NK-92 (cell line): Measurements from ENCODE around the gene MRPL28.
"Not testable (repeated sequence)": the region's sequence is repeated elsewhere in the genome, so short reads cannot be mapped to it uniquely, and the experiment has no call there.

Experiments
- DNase-seq: peaks from one replicate; lab custom pipeline; 2025; ENCODE audit not compliant: unreplicated experiment; lab: John Stamatoyannopoulos, UW

Gene MRPL28

DNA sequence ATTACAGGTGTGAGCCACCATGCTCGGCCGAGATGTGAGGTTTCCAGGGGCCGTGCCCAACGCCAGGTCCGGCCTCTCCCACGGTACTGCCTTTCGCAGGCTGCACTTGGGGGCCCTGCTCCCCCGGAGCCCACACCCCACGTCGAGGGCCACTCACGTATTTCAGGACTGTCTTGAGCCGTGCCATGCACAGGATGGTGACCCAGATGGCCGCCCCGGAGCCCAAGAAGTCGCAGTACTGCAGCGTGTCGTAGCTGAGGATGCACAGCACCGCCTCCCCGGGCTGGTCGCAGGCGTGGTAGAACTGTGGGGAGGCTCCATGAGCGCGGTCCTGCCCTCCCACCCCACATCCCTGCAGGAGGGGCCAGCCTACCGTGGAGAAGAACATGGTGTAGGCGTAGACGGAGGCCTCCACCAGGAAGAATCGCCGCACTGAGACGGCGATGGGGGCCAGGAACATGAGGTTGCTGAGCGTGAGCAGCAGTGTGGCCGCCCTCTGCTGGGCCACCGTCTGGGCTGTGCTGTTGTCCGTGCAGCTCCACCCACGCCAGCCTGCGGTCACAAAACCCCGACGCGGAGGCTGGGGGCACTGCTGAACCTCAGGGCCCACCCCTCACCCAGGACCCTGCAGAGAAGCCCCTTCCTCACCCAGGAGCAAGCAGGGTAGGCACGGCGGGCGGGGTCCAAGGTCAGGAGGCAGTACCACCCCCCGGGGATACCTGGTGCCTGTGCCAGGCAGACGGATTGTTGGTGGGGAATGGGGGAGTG, 3.7 kb upstream of the MRPL28 start:
- no peak for DNase-seq

DNA sequence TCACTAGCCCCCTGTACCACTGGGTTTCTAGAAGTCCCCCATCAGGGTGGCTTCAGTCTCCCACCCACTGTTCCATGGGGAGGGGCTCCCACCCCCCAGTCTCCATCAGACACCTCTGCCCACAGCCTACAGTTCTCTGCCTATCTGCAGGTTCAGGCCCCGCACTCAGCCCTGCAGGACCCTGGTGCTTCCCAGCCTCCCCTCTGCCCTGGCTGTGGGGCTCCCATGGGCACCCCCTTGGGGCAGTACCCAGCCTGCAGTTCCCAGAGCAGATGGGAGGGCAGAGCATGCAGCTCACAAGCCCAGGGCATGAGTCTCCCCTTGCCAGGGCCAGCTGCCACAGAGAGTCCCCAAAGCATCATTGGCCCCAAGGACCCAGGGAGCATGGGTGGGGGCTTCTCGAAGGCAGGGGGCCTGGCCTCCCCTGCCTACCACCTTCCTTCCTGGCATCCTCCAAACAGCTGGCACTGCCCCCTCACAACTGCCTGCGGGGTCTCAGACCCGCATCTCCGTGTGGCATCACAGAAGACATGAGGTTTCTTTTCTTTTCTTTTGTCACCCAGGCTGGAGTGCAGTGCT, 2.8 kb upstream of the MRPL28 start:
- DNase-seq = no peak

DNA sequence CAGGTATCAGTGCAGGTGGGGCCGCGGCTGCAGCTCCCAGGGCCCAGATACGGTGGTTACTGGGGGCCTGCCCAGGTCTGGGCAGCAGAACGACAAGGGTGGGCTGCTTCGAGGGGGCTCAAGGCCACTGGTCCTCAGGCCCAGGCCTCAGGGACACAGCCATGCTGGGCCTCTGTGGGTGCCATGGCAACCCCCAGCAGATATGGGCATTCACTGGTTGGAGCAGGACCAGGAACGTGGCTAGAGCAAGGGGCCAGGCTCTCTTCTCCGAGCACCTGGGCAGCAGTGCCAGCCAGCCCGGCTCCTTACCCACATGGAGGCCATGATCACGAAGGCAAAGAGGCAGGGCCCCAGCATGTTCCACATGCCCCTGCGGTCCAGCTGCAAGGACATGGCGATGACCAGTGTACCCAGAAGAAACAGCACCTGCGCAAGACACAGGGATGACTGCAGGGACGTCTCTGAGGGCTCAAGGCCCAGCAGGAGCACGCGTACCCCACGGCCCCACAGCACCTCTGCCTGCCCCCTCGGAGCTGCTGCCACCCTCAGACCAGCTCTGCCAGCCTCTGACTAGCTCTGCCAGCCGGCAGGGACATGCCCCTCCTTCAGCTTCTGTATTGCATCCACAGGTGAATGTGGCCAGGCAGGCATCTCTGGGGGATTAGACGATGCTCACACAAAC, 2.1 kb upstream of the MRPL28 start:
- no peak for DNase-seq

DNA sequence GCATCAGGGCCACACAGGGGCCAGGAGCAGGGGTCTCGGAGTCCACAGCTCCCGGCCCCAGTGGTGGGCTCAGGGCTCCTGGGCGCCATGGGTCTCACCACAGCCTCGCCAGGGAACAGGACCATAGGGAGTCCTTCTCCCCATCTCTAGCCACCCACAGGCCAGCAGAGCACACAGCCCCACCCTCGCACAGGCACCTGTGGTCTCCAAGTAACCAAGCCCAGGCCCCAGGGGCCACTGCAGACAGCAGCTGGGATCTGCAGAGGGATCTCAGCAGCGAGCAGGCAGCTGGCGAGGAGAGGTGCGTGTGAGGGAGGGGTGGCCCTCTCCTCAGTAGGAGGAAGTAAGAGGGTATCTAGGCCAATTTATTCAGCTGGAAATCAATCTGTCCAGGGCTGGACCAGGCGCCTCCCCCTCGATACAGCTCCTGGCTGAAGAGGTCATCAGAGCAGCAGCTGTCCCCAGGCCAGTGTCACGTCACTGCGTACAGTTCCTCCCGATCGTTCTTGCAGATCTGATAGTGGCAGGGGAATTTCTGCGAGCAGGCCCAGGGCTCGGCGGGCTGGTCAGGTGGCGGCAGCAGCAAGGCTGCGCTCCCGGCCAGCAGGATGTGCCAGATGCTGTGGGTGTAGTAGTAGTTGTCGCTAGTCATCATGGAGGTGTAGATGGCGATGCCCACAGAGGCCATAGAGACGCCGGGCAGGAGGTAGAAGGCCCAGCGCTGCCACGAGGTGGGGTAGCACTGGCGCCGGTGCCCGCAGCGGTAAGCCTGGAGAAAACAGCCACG, 1.4 kb upstream of the MRPL28 start:
- DNase-seq = no peak

DNA sequence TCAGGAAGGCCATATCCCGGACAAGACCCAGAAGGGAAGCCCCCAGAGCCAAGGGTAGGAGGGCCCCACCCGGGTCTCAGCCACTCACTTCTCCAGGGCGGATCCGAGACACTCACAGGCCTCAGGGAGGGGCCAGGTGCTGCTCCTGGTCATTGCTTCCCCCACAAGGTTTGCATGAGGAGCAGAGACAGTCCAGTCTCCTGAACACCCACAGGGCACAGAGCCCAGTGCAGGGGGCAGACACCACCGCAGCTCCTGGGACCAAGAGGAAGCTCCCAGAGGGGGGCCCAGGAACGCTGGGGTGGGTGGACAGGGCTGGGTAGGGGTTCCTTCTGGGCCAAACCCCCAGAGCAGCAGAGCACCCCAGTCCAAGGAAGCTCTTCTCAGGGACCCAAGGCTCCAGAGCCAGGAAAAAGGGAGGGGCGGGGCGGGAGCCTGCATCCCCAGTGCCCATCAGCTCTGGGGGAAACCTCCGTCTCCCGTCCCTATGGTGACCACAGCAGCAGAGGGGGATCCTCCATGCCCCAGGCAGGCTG, 709 bp upstream of the MRPL28 start:
- DNase-seq = no peak

DNA sequence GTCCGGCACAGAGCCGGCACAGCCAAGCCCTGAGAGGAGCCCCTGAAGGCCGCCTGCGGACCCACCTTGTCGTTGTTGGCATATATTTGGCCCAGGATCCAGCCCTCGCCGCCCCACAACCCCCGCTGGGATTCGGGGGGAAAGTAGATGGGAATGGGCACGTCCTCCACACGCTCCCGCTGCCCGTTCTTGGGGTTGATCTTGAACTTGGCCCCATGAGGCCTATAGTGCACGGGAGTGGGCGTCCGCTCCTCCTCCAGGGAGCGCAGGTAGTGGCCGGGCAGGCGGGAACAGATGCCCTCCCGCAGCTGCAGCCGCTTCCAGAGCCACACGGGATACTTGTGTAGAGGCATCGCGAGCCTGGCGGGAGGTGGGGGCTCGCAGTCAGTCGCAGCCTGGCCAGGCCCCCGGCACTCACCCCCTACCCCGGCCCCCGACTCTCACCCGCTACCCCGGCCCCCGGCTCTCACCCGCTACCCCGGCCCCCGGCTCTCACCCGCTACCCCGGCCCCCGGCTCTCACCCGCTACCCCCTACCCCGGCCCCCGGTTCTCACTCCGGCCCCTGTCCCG, 387 bp downstream of the MRPL28 start:
- no peak for DNase-seq

DNA sequence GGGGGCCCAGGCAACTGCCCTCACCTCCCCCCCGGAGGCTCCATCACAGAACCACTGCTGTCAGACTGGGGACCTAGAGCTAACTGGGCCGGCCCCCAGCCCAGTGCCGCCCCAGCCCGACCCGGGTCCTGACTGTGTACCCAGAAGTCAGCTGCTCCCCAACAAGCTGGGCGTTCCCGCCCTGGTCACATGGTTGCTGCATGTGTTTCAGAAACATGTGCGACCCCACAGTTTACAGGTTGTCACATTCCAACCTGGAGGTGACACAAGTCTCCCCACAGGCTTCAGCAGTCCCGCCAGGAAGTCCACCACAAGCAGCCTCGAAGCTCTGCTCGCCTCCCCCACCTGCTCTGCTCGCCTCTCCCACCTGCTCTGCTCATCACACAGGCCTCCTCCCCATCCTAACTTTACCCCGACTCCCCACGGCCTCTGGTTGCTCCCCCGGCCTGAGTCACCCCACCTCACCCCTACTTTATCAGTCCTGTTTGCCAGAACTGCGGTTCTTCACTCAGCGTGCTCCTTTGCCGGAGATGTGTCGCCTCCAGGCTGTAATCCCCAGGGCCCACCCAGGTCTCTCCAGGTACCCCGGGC, 968 bp downstream of the MRPL28 start:
- no peak for DNase-seq

DNA sequence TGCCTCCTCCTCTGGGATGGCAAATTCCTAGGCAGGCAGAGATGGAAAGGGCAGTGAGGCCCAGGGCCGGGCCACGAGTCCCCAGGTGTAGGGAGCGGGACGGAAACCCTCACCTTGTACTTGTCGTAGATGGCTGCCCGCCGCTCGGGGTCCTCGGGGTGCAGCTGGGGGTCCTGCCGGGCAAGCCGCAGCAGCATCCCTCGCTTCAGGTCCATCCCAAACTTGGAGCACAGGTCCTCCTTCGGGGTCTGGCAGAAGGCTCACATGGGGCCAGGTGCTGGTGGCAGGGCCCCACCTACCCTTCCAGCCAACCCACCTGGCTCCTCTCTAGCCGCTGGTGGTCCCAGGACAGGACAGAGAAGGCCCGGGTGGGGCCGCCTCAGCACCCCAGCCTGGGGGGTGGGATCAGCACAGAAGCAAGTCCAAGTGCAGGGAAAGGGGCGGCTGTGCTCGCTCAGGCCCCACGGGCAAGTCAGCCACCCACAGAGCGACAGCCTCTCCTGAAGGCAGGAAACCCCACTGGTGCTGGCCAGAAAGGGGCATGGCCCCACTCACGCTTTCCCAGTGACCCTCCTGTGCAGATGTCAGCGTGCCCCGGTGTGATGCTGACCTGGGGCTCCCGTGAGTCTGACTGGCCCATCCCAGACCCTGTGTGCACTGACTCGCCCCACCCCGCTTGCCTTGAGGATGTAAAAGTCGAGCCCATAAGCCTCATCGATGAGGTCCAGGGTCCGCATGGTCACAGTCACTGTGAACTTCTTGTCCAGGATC, 1.8 kb downstream of the MRPL28 start:
- no peak for DNase-seq

DNA sequence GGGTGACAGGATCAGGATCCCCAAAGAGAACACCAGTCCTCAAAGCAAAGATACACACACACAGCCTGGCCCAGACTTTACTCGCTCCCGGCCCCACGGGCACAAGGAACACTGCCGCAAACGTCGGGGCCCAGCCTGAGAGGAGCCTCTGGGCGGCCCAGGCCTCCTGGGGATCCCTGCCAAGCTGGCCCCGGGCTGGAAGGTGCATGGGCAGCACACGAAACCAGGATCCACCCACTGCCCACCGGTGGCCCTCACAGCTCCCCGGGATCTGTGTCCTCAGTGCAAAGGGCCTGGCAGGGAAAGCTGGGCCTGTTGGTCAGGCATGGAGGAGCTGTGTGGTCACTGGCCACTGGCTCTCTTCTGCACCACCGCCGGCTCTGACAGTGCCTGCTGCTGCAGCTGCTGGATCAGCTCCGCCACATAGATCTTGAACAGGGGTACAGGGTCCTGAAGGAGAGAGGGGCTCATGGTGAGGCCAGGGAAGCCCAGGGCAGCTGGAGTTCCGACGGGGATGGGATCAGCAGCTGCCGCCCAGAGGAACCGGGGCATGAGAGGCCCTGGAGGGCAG, 2.9 kb downstream of the MRPL28 start:
- no peak for DNase-seq

DNA sequence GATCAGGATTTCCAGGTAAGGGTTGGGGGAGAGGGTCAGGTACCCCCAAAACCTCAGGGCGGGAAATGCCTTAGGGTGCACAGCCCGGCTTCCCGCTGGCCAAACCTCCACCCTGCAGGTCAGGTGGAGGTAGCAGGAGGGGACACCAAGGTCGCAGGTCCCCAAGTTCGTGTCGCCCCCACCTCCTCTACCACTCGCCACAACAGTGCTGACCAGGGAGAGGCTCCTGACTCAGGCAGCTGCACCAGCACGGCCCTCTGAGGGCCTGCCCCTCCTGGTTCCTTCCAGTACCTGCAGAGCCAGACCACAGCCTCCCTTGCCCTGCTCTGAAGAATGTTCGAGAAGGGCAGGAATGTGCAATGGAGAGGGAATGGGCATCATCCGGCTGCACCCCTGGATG, 3.9 kb downstream of the MRPL28 start:
- DNase-seq = no peak

DNA sequence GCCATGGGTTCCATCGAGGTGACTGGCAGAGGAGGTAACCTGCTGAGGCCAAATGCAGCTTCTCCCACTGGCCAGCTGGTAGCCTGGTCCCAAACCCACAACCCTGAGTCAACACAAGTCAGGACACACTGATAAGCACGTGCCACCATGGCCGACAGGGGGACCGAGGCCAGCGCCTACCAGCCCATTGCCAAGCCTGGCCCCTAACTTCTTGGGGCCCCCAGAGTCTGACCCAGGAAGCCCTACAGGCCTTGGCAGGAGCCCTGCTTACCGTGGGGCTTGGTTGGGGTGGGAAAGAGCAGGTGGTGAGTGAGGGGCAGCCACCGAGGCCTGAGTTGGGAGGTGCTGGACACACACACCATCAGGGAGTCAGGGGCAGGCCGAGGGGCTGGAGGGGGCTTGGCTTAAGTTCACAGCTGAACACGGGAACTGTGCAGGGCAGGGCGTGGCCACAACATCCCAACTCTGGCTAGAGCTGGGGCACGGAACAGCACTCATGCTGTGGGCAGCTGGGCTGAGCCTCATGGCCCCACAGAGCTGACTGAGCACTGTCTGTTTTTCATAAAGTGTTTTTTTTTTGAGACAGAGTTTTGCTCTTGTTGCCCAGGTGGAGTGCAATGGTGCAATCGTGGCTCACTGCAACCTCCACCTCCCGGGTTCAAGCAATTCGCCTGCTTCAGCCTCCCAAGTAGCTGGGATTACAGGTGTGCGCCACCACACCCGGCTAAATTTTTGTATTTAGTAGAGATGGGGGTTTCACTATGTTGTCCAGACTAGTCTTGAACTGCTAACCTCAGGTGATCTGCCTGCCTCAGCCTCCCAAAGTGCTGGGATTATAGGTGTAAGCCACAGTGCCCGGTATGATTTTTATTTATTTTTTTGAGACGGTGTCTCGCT, 5.5 kb downstream of the MRPL28 start:
- no peak for DNase-seq

DNA sequence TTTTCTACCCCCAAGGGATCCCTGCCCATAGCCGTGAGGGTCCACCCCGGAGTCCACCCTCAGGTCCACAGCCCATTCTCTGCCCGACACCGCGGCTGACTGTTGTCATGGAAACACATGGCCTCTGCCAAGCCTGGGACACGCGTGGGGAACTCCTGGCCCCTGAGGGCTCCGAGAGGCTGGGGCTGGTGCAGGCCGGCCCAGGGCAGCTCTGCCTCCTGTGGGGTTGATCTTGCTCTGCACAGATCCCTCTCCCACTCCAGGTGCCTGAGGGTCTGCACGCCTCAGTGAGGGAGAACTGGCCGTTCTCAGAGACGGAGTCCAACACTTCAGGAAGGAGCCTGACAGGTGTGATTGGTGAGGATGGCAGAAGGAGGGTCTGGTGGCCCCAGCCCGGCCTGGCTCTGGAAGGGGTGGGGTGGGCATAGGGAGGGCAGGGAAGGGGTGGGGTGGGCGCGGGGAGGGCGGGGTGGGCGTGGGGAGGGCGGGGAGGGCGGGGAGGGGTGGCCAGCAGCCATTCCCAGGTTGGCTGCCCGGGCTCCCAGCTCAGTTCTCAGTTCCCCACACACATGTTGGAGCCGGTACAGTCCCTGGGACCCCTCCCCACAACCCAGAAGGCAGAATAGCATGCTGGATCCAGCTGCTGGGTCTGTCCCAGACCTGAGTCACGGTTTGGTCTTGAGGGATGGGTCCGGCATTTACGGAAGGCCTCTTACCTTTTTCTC, 6.4 kb downstream of the MRPL28 start:
- no peak for DNase-seq

DNA sequence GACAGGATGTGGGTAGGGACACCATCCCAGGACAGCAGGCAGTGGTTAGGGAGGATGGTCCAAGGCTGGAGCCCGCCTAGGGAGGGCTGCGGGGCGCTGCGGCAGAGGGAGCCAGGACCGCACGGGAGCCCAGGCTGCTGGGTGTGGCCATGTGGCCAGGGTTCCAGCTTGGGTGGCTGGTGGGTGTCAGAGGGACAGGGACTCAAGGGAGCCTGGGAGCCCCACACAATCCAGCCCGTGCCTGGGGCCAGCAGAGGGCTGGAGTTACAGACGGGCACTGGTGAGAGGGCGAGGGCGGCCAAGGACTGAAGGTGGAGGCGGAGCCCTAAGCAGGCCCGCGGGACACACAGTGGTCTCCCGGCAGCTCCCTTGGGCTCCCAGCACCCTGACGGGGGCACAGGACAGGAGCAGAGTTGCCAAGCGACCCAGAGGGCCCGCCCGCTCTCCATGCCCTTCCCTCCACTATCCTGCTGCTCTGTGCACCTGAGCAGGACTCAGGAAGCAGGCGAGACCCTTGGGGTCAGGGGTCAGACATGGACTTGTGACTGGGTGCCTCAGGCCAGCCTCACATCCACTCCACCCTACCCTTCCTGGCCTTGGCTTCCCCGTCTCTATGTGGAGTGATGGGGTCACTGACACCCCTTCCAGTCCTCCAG, 7.1 kb downstream of the MRPL28 start:
- no peak for DNase-seq

DNA sequence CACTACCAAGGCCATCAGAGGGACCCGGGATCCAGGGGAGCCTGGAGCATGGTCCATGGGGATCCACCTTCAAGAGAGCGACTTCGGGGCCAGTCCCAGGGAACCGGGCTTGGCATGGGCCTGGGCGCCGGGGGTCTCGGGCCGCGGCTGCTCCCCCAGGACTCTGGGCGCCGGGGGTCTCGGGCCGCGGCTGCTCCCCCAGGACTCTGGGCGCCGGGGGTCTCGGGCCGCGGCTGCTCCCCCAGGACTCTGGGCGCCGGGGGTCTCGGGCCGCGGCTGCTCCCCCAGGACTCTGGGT, 7.7 kb downstream of the MRPL28 start:
- not testable (repeated sequence) for DNase-seq

DNA sequence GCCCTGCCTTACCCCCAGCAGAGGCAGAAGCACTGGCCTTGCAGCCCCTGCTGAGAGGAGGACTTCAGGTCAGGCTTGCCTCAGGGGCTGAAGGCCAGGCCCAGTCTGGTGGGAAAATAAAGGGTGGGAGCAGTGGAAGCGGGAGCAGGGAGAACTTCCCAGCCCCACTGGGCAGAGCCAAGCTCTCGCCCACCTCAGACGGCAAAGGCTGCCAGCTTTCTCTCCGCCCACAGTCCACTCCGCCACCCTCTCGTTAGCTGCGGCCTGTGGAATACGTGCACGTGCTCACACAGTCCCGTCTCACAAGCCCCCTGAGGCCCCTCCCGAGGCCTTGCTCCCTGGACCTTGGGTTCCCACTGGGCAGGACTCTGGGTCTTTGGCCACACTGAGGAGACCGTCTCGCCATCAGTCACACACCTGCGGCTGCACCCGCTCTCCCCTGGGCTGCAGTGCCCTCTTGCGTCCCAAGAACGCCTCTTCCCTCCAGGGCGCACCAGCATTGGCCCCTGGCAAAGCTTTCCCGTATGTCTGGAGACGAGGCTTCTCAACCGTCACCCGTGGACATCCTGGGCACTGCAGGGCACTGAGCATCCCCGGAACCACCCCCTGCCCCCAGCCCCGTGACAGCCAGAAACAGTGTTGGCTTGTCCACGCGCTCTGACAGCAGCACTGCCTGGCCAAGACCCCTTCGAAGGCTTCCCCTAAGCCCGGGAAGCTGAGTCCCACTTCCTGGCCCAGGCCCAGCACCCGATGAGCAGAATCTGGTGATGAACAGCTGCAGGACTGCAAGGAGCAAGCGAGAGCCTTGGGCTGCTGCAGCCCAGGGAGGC, 8.3 kb downstream of the MRPL28 start:
- DNase-seq = no peak

DNA sequence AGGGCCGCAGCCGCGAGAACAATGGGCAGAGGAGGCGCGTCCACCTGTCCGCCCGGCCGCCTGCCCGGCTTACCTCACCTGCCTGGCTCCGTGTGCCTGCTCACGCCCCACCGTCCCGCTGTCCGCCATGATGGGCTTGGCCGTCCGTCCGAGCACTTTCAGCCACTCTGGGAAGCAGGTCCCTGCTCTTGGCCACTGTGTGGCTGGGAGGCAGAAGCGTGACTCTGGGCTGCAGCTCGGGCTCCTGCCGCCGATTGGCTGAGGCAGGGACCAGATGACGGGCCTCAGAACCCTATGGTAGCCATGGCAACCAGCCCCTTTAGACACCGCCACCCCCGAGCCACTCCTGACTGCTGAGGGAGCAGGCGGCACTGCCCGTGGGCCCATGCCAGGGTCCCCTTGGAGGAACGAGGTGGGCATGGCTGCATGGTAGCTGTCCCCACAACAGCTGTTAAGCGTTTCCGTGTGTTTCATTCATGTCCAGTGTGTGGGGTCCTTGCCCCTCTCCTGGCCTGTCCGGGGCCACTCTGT, 8.9 kb downstream of the MRPL28 start:
- DNase-seq = no peak
